Non-pigmented ciliary epithelial cell (primary cell): Measurements from ENCODE around the gene TAAR9.

Experiments
- DNase-seq: peaks from one replicate; pipeline ENCODE4 v3.0.0-alpha.2; 2010; ENCODE audit warnings: low read depth

The TAAR9 gene, protein sequence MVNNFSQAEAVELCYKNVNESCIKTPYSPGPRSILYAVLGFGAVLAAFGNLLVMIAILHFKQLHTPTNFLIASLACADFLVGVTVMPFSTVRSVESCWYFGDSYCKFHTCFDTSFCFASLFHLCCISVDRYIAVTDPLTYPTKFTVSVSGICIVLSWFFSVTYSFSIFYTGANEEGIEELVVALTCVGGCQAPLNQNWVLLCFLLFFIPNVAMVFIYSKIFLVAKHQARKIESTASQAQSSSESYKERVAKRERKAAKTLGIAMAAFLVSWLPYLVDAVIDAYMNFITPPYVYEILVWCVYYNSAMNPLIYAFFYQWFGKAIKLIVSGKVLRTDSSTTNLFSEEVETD

DNA sequence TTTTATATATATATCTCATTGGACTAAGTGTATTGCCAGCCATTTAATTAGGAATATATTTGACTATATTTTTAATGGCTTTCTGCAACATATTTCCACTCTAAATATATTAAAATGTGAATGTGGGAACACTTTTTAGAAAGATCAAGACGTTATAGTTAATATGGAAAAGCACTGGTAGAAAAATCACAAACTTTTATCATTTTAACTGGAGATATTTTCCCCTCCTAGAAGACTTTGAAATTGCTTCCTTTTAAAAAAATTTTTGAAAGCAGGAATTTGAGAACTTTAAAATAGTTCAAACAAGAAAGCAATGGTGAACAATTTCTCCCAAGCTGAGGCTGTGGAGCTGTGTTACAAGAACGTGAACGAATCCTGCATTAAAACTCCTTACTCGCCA, at the start of gene TAAR9:
TAAR9 (plus strand) TSS at position 301 of the 400 bp plus-strand sequence; CDS start at position 314, 13 bp downstream.
- DNase-seq = no peak

- no peak for DNase-seq
Measured at GRCh38 chr6:132489376-132489775, 48.7 kb upstream of the TAAR9 start.

DNA sequence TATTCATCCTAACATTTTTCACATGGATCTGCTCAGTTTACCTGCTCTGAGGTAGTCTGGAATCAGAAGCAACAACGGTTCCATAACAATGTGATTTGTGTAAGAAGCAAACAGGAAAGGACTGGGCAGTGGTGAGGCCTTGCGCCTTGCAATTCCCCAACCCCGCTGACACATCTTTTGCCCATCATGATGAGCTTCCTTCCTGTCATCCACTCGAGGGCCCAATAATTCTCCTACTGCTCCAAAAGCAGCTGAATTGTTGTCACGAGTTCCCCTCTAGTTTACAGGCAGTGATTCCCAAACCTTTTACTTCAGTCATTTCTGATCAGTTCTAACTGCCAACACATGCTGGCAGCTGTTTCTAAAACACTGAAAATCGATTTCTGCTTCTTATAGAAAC, 48.1 kb upstream of the TAAR9 start:
- no peak for DNase-seq

DNA sequence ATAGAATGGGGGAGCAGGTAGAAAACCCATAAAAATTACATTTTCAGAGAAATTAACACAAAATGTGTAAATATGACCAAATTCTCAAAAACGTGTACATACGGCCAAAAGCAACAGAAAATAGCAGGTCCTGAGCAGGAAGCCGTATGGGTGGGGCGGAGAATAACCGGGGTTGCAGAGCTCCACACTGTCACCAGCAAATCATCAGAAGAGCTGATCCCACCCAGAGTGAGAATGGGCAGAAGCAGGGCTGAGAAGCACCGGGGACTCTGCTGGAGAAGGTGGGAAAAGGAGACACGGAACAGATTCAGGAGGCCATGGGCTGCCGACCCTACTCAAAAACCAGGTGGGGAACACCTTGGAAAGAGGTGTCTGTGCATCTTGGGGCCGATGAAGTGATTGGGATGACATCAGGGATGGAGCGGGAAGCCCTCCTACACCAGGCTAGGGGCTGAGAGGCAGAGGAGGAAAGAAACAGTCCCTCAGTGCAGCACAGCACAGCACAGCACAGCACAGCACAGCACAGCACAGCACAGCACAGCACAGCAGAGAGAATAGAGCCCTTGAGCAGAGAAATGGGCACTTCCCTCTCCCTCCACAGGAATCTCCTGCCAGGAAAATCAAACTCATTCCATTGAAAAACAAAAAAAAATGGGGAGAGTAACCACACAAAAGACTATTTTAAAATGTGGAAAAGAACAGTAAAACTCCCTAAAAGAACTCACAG, 47.4 kb upstream of the TAAR9 start:
- no peak for DNase-seq

DNA sequence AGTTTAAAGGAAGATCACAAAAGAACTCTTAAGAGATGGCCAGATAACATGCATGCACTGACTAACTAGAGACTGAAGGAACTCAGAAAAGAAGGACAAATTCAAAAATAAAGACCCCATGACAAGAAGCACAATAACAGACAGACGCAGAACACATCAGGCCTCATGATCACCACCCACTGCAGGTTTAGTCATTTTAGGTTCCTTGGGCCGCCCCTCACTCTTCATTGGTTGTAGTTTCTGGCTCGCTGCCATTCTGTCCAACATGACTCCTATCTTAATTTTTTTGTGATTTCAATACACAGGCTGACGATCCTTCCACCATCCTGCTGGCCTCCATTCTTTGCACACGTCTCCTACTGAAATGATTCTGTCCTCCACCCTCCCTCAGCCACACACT, 46.8 kb upstream of the TAAR9 start:
- DNase-seq = peak; percentile 18

DNA sequence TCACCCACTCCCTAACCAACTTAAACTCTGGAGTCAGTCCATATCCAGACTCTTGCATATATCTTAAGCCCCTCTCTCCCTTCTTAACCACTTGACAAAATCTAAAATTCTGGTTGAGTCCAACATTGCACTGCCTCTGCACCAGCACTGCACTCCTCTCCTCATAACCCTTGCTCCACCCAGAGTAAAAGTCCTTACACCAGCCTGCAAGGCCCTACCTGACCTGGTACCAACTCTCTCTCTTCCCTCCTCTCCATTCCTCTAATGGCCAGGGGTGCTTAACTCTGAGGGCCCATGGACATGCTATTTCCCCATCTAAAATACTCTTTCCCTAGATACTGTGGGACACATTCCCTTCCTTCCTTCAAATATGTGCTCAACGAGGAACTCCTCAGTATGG, 46.2 kb upstream of the TAAR9 start:
- no peak for DNase-seq

DNA sequence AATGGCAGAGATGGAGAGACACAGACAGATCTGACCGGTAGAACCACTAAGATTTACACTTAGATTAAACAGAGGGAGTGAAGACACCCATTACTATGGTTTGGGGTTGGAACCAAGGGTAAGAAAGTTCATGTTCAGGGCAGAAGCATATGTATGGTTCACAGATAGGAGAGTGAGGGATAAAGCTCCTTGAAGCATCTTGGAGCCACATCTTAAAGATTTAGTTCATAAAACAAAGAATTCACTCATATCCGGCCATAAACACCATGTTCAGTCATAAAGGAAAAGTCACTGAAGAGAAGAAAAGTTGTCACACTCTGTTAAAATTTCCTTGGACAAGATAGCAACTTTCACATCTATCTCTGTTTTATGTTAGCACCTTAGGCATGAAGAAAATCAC, 43.1 kb upstream of the TAAR9 start:
- DNase-seq = no peak

DNA sequence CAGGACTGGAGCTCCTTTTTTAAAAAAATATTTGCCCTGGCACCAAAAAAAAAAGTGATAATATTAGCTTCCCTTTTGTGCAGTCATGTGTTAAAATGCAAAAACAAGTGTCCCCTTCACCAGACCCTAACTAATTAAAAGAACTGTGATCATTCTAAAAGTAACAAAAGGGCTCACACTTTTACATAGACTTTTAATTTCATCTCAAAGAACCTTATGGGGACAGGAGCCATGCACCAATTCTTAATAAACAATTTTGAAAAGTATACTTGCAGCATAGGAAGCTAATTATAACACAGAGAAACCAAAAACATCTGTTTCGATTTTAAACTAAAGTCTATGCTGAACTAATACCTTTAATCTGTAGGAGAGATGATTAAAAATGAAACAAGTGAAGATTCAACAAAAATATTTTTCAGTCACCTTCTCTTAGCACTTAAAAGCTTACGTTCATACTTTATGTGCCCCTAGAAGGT, 42.4 kb upstream of the TAAR9 start:
- DNase-seq = no peak

GRCh38 chr6:132496519-132497180, 41.4 kb upstream of the TAAR9 start:
- DNase-seq = no peak

DNA sequence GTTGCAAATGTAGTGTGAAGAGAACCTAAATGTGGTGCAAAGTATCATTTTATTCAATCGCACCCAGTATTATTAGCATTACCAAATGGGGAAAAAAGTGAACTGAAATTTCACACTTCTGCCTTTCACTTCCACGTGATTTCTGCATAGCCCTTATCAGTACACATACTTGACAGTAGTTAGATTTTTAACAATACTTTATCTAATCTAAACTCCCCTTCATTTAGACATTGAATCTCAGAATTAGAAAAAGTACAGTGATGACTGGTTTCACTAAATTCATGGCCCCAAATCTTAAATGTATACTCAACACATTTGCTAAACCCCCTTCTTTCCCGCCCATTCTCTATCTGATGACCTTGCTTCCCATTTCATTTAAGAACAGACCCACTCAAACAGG, 39.4 kb upstream of the TAAR9 start:
- DNase-seq = no peak

- DNase-seq = no peak
Measured at GRCh38 chr6:132499757-132500156, 38.3 kb upstream of the TAAR9 start.

- no peak for DNase-seq
Measured at GRCh38 chr6:132504757-132505156, 33.3 kb upstream of the TAAR9 start.

DNA sequence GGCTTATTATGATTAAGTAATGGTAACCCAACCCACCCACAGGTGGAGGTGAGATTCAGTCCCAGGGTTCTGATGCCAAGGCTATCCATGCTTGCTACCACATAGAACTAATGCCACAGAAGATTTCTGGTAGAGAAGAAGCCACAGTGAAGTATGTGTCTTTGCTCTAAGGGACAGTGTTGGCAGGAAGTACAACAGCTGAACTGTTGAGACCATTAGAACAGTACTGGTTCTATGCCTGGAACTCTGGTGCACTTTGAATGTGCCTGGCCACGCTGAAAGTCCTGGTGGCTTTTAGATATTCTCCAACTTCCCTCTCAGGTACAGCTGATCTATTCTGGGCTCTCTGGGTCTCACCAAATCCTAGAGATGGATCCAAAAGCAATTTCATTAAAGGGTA, 32.9 kb upstream of the TAAR9 start:
- no peak for DNase-seq

GRCh38 chr6:132506461-132506860, 31.6 kb upstream of the TAAR9 start:
- DNase-seq = no peak

DNA sequence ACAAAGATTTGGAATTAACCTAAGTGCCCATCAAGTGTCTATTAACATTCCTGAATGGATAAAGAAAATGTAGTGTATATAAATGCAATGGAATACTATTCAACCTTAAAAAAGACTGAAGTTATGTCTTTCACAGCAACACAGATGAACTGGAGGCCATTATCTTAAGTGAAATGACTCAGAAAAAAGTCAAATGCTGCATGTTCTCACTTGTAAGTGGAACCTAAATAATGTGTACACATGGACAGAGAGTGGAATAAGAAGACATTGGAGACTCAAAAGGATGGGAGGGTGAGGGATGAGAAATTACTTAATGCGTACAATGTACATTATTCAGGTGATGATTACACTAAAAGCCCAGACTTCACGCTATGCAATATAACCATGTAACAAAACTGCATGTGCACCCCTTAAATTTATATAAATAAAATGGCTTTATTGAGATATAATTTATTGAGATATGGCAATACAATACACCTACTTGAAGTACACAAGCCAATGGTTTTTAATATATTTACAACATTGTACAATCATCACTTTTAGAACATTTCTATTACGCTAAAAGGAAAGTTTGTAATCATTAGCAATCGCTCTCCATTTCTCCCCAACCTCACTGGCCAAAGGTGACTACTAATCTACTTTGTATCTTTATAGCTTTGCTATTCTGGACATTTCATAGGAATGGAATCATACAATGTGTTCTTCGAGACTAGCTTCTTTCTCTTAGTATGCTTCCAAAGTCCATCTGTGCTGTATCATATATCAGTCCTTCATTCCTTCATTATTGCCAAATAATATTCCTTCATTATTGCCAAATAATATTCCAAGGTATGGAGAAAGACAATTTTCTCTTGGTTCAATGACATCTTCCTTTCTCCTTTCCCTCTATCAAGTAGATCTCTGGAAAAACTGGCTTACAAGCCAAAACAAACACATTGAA, 30.9 kb upstream of the TAAR9 start:
- no peak for DNase-seq

DNA sequence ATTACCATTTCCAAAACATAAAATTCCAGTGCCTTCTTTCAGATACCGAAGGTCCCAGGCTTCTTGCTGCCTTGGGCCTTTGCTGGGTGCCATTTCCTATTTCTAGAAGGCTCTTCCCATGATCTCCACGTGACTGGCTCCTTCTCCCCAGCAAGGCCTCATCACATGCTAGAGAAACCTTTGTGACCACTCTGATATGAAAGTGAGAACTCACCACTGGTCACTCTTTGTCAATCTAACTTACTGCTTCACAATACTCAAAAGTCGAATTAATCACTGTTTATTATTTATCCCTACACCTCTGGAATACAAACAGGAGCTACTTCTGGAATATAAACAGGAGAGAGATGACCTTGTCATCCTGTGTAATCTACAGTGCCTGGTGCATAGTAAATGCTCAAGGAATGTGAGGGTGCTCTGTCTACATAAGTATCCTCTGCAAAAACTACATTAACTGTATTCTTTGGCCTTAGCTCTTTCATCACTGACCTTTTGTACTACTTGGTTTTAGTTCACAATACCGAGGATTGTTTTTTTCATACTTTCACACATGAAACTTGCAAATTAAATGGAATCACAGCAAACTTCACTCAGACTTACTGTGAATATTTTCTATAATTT, 26.8 kb upstream of the TAAR9 start:
- DNase-seq = no peak

- DNase-seq = no peak
Measured at GRCh38 chr6:132511831-132512220, 26.3 kb upstream of the TAAR9 start.

DNA sequence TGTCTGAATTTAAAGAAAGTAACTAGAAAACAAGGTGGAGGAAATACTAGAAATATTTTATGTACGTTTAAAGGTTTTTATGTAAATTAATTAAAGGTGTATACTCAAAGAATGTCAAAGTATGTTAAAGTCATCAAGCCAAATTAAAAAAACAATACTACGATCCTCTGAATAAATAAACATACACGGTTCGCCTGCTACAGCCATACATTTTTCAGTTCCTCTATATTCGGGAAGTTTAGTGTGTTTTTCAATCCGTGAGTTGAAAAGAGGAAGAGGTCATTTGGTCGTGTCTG, 25.8 kb upstream of the TAAR9 start:
- no peak for DNase-seq

- peak; percentile 52 for DNase-seq
Measured at GRCh38 chr6:132512638-132513632, 25.1 kb upstream of the TAAR9 start, which contains the start of gene STX7. STX7 (minus strand) TSS chr6:132513116; CDS start chr6:132503530, 9,586 bp downstream.

DNA sequence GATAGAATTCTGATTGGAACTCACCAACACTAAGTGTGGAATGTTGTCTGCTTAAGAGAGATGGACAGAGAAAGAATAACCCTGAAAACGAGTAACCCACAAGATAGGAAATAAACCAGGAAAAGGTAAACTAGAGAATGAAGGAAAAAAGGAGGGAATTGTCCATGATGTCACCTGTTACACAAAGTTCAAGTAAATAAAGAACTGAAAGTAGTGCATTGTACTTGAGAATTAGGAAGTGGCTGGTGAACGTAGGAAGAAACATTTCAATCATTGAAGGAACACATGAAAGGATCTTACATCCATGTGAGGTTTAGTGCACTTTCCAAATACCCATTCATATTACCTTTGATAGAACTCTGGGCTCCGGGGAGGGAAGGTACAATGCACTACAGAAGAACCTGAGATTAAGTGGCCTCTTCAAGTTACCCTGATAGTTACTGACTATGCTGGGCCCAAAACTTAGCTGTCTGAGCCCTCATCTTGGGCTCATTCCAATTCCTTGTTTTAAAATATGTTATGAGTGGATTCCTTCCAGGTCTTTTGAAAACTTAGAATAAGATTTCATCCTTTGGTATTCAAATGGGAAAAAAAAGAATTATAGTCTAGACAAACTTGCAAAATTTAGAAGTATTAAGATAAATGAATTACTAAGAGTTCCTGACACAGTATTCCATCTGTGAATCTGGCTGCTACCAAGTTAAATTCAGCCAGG, 24.1 kb upstream of the TAAR9 start:
- DNase-seq = no peak
